Measurements from ENCODE around the gene SAMD11.
"Not testable (repeated sequence)": the region's sequence is repeated elsewhere in the genome, so short reads cannot be mapped to it uniquely, and the experiment has no call there.

The SAMD11 gene

GRCh38 chr1:966135-966703, 42.5 kb downstream of the SAMD11 start, which contains the start of gene PLEKHN1:
TSS of gene PLEKHN1 (plus strand) at chr1:966482. CDS start at chr1:966532, 50 bp downstream.
- DNase-seq = no peak

- DNase-seq = peak in 1 of 2 experiments; percentile 6
These were observed 43.1 kb downstream of the SAMD11 start for GRCh38 chr1:966704-967300.

- DNase-seq = no peak
These were observed 44.0 kb downstream of the SAMD11 start for GRCh38 chr1:967466-968343.

- DNase-seq = no peak
These were observed 45.6 kb downstream of the SAMD11 start for GRCh38 chr1:969260-969855.

- no peak for DNase-seq
These were observed 46.7 kb downstream of the SAMD11 start for GRCh38 chr1:970242-970972.

- no peak for DNase-seq
These were observed 47.4 kb downstream of the SAMD11 start for GRCh38 chr1:970973-971730.

GRCh38 chr1:971751-972506, 48.2 kb downstream of the SAMD11 start:
- DNase-seq = no peak

- no peak for DNase-seq
These were observed 49.2 kb downstream of the SAMD11 start for GRCh38 chr1:972726-973458.

GRCh38 chr1:973459-974292, 50.0 kb downstream of the SAMD11 start:
- DNase-seq = no peak

- DNase-seq = no peak
These were observed 50.5 kb downstream of the SAMD11 start for GRCh38 chr1:974293-974640.

- DNase-seq = no peak
These were observed 51.1 kb downstream of the SAMD11 start for GRCh38 chr1:974687-975328.

GRCh38 chr1:975365-975764, 51.6 kb downstream of the SAMD11 start:
- no peak for DNase-seq

- DNase-seq = peak; percentile 39 to 49
These were observed 52.4 kb downstream of the SAMD11 start for GRCh38 chr1:975896-976683.

GRCh38 chr1:976791-977190, 53.1 kb downstream of the SAMD11 start:
- not testable (repeated sequence) for DNase-seq

GRCh38 chr1:978069-978834, 54.5 kb downstream of the SAMD11 start:
- no peak for DNase-seq

- DNase-seq = no peak
These were observed 55.4 kb downstream of the SAMD11 start for GRCh38 chr1:978835-979743.

- no peak for DNase-seq
These were observed 56.0 kb downstream of the SAMD11 start for GRCh38 chr1:979744-980072.
